Middle frontal gyrus (tissue), 1 donor: ENCODE measurements around the gene MST1.
A peak's percentile ranks its signal among the peaks of the same experiment; 100 is the strongest.

ENCODE experiments used
- DNase-seq: peaks from one replicate; pipeline ENCODE4 v3.0.0-alpha.2; 2015; ENCODE audit warnings: low spot score; ENCODE audit errors: extremely low spot score

The MST1 gene

GRCh38 chr3:49680493-49681231 lies 8.6 kb downstream of the MST1 start:
- DNase-seq: no peak

GRCh38 chr3:49675912-49676311 lies 13.4 kb downstream of the MST1 start:
- DNase-seq: no peak

DNA sequence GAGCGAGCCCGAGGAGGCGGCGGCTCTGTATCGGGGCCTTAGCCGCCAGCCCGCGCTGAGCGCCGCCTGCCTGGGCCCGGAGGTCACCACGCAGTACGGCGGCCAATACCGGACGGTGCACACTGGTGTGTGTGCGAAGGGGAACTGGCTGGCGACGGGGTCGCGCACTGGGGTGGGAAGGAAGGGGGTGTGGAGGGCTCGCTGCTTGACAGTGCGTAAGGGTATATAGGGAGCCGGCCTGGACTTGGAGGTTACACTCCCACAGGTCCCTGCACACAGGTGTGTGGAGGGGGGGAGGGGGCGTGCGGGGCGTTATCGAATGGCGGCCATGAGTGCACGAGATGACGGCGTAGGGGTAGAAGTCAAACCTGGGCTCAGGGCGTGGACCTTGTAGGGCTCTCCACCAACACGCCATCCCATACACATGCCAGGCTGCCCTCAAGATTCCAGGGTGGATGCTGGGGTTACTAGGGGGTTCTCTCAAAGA lies 14.7 kb downstream of the MST1 start:
- no peak for DNase-seq

DNA sequence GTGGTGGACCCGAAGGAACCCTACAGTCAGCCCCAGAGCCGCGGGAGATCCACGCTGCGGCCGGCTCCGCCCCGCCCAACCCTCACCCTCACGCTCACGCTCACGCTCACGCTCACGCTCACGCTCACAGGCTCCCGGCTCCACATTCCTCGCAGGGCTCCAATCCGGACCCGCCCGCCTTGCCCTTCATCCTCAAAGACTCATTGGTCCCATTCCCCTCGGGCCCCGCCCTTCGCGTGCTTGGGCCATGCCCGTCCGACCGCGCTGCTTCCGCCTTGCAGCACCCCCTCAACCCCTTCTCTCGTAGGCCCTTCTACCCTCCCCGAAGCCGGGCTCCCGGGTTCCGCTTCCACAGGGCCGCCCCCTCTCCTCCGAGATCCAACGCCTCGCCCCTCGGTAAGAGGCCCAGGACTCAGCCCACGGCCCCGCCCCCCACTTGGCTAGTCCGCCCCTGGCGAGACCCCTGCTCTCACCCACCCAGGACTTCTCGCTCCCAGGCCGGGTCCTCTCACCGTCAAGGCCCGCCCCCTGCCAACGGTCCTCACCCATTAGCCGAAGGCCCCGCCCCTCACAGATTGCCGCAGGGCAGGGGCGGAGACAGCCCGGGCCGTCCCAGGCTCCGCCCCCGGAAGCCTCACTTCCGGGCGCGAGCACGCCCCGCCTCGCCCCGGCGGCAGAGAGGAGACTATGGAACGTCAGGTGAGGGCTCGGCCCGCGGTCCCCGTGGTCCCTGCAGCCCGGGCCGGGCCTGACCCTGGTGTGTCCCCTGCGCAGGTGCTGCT lies 15.4 kb downstream of the MST1 start, which contains the start of gene APEH:
Gene APEH, plus strand, starts transcription at position 637 of the 782 bp plus-strand sequence. Its CDS starts 51 bp downstream, at position 688.
- peak; percentile 88 for DNase-seq

DNA sequence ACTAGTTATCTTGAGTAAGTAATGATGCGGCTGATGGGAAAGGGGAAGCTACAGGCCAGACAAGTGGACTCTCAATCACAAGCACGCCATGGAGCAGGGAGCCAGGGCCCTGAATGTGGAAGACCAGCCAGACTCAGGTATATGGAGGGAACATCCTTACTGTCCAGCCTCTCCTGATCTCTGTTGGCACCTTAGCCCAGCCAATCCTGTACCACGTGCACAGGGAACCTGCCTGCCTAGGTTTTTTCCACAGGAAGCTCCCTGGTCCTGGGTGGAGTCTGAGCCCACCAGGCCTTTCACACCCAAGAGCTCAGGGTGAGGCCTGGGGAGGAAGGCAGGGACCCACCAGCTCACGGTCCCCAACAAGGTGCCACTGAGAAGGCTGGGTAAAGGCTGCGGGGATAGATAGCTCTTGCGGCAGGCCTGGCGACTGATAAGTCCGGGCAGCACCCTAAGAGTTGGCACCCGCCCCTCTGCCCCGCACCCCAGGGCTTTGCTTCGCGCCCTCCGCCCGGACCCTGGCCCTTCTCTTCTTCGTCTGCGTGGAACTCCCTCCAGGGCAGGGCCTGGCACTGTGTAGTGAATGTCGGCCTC lies 16.1 kb downstream of the MST1 start:
- DNase-seq: no peak

- peak; percentile 39 for DNase-seq
Observed at GRCh38 chr3:49671291-49672288, 17.7 kb downstream of the MST1 start.

GRCh38 chr3:49670940-49671290 lies 18.4 kb downstream of the MST1 start:
- no peak for DNase-seq

- DNase-seq: no peak
Observed at GRCh38 chr3:49669352-49669751, 19.9 kb downstream of the MST1 start.

DNA sequence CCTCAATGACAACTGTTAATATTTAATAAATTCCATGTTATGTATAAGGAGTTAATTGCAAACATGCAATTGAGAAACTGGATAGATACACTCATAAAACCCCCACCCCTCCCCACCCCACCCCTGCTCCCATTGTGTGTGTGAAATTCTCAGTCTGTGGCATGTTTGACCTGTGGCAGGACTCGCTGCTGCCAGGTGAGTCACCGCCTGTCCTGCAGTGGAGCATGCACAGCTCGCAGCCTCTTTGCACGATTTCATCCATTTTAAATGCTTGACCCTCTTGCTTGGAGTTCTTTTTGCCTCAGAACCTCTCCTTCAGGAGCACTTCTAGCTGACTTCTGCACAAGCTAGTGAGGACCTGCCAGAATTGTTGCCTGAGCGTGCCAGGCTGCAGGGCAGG lies 20.4 kb downstream of the MST1 start:
- DNase-seq: no peak

GRCh38 chr3:49668414-49668797 lies 20.9 kb downstream of the MST1 start:
- DNase-seq: no peak

DNA sequence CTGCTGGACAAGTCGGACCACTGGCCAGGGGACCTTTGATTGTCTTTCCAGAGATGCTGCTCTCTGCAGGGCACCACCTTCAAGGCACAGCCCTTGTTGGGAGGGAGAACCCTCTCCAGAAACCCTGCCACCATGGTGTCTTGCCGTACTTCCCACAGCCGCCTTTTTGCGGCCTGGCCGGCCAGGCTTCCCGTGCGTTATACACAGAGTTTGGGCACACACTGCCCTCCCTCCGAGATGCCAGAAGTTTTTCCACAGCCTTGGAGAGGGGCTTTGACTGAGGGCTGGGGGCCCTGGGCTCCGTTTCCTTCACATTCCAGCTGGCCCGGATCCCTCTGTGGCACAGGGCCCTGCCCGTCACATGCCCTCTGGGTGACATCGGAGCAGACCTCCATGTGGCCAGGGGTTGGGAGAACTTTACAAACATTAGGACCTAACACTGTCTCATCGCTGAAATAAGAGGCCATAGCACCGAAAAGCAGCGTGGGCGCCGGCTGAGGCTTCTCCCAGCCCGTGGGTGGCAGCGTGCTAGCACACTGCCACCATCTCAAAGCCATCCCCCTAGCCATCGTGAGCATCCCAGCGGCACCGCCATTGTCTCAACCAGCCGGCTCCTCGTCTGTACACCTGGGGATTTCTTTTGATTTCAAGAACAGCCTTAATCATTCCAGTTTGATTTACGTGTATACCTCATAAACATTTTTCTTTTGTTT lies 21.4 kb downstream of the MST1 start:
- no peak for DNase-seq

- DNase-seq: no peak
Observed at GRCh38 chr3:49666592-49666991, 22.7 kb downstream of the MST1 start.

- DNase-seq: no peak
Observed at GRCh38 chr3:49665822-49666519, 23.3 kb downstream of the MST1 start.

DNA sequence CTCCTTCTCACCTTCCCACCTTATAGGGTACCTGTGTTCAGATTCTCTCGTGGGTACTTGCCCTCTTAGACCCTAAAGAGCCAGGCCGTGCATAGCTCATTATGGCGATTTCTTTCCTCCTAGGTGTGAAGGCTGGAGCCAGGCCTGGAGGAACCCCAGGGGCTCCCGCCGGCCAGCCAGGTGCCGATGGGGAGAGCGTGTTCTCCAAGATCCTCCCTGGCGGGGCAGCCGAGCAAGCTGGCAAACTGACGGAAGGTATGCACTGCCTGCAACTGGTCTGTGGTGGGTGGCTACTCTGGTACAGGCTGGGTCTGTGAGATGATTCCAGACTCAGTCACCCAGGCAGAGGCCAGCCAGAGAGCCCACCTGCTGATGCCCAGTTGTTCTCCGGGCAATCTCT lies 25.0 kb downstream of the MST1 start:
- no peak for DNase-seq

DNA sequence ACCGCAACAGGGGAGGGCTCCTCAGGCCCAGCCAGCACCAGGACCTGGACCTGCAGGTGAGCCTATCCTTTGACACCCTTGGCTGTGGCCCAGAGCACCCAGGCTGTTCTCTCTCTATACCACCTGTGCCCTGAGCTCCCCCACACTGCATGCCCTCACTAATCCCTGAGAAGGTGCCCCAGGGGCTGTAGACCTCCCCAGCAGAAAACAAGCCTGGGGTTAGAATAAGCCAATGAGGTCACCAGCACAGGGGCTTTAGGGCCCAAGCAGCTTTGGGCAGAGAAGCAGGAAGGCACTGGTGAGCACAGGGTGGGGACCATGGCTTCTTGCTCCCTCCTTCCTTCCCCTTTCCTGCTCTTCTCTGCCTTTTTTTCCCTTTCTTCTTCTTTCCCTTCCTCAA lies 25.4 kb downstream of the MST1 start:
- no peak for DNase-seq

GRCh38 chr3:49662720-49663413 lies 26.4 kb downstream of the MST1 start:
- no peak for DNase-seq

GRCh38 chr3:49662021-49662420 lies 27.3 kb downstream of the MST1 start:
- DNase-seq: no peak

DNA sequence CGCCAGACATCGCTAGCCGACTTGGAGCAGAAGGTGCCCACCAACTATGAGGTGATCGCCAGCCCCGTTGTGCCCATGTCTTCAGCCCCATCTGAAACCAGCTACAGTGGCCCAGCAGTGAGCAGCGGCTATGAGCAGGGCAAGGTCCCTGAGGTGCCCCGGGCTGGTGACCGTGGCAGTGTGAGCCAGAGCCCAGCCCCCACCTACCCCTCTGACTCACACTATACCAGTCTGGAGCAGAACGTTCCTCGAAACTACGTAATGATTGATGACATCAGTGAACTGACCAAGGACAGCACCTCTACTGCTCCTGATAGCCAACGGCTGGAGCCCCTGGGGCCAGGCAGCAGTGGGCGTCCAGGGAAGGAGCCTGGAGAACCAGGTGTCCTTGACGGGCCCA lies 28.0 kb downstream of the MST1 start:
- DNase-seq: no peak

DNA sequence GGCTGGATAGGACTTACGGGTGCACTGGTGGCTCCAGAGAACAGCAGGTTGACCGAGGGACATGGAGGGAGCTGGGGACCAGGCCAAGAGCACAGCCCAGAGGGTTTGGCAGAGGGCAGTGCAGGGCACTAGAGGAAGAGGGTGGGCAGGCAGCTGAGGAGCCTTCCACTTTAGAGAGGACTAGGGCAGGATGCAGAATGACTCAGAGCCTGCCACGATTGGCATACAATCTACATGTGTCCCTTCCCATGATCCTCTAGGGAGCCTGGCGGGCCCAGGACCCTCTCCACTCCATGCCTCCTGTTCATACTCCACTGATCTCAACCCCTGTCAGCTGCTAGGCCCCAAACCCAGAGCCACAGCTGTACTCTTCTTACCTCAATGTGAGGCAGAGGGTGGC lies 29.5 kb downstream of the MST1 start:
- DNase-seq: no peak
